Smooth muscle cell of the pulmonary artery (primary cell): Measurements from ENCODE around the gene TRIM8. TPM values are rescaled to one million over a fixed set of nuclear protein-coding genes. Genes with fewer than 3 reads are reported as not detected.

Experiments
- total RNA-seq: library from RNA; depleted of rRNA; stranded (reverse); fragments of >200 nt; gene quantifications from 2 replicates; pipeline ENCODE4 v1.2.3, GENCODE V29; 2014

The TRIM8 gene
- total RNA-seq = 91.0 and 138 TPM in 2 replicates

DNA sequence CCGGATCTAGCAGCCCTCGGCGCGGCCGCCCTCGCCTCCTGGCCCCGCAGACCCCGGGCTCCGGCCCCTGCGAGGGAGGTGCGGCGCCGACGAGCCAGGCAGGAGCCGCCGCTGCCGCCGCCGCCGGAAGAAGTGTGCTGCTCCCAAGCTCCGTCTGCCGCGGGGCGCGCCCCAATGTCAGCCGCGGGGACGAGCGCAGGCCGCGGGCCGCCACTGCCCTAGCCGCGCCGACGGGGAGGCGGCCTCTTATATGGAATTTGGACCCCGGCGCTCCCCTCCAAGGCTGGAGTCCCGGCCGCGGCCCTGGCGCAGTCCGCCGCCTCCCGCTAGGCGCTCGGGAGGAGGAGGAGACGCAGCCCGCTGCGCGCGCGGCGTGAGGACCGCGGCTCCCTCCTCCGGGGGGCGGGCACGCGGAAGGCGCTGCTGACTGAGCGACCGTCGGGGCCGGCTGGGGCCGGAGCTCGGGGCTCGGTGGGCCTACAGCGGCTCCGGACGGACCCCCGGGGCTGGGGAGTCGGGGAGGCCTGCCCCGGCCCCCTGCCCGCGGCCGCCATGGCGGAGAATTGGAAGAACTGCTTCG lies at the start of gene TRIM8:
TSS of gene TRIM8 (plus strand) at position 414 of the 580 bp plus-strand sequence. CDS start at position 553, 139 bp downstream.

Other genes with a start within 250 kb of the TRIM8 start
- gene NFKB2, start 248.8 kb upstream of the TRIM8 start, total RNA-seq = 23.0 and 37.6 TPM in 2 replicates
- 2.0 and 3.7 TPM in 2 replicates for gene PSD, start 225.7 kb upstream of the TRIM8 start, total RNA-seq
- gene FBXL15, start 223.6 kb upstream of the TRIM8 start, total RNA-seq = 6.3 and 6.6 TPM in 2 replicates
- gene CUEDC2, start 211.9 kb upstream of the TRIM8 start, total RNA-seq = 42.9 and 43.6 TPM in 2 replicates
- gene C10orf95, start 192.9 kb upstream of the TRIM8 start, total RNA-seq = not detected in 2 replicates
- gene ACTR1A, start 141.8 kb upstream of the TRIM8 start, total RNA-seq = 141 and 167 TPM in 2 replicates
- gene SUFU, start 140.5 kb upstream of the TRIM8 start, total RNA-seq = 7.5 and 7.6 TPM in 2 replicates
- gene ARL3, start 69.9 kb downstream of the TRIM8 start, total RNA-seq = 5.3 and 7.2 TPM in 2 replicates
- gene SFXN2, start 70.2 kb downstream of the TRIM8 start, total RNA-seq = 6.4 and 6.7 TPM in 2 replicates
- gene WBP1L, start 99.5 kb downstream of the TRIM8 start, total RNA-seq = 80.4 and 91.5 TPM in 2 replicates
- gene CYP17A1, start 192.9 kb downstream of the TRIM8 start, total RNA-seq = not detected in 2 replicates
- gene BORCS7, start 209.8 kb downstream of the TRIM8 start, total RNA-seq = 11.1 and 27.8 TPM in 2 replicates
- gene AS3MT, start 225.0 kb downstream of the TRIM8 start, total RNA-seq = 5.0 and 6.9 TPM in 2 replicates